Measurements from ENCODE around the gene HERC2. TPM values are rescaled to one million over a fixed set of nuclear protein-coding genes. Genes with fewer than 3 reads are reported as not detected.
"Not testable (repeated sequence)": the region's sequence is repeated elsewhere in the genome, so short reads cannot be mapped to it uniquely, and the experiment has no call there.

HERC2 gene
- total and polyA plus RNA-seq, 4 donors = 14.6 to 45.4 (median 26.6) TPM

DNA sequence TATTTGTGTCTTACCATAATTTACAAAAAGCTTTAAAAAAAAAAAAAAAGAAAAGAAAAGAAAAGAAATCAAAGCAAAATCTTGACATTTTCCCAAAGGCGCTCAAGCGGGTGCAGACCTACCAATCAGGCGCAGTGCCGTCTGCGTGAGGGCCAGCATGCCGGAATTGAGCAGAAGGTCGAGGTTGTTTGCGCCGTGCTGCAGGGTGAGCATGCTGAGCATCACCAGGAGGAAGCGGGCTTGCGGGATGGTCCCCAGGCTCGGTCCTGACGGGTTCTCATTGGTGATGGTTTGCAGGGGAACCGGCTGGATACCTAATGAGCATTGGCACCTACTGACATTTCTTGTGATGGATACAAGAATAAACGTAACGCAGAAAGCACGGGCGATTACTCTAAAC lies 93.9 kb downstream of the HERC2 start (continued):
- TF ChIP-seq, protein P1, sequence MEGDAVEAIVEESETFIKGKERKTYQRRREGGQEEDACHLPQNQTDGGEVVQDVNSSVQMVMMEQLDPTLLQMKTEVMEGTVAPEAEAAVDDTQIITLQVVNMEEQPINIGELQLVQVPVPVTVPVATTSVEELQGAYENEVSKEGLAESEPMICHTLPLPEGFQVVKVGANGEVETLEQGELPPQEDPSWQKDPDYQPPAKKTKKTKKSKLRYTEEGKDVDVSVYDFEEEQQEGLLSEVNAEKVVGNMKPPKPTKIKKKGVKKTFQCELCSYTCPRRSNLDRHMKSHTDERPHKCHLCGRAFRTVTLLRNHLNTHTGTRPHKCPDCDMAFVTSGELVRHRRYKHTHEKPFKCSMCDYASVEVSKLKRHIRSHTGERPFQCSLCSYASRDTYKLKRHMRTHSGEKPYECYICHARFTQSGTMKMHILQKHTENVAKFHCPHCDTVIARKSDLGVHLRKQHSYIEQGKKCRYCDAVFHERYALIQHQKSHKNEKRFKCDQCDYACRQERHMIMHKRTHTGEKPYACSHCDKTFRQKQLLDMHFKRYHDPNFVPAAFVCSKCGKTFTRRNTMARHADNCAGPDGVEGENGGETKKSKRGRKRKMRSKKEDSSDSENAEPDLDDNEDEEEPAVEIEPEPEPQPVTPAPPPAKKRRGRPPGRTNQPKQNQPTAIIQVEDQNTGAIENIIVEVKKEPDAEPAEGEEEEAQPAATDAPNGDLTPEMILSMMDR (IDR thresholded peaks at IDR 0.05; ENCODE audit: low read depth, low read length, missing input control) = no peak

GRCh38 chr15:28227303-28227702 lies 94.7 kb downstream of the HERC2 start:
- 72% methylated on average over 1 of the region's 1 CpG for WGBS
- H3K4me3 ChIP-seq (ENCODE audit: low read depth in 1 of 3, low read length in 3 of 3); H3K9me3 ChIP-seq (ENCODE audit: control insufficient read depth in 4 of 4, low read length in 3 of 4); H3K9ac ChIP-seq (ENCODE audit: low read depth in 1 of 2, low read length in 2 of 2); DNase-seq (ENCODE audit: low spot score); H3K4me1 ChIP-seq (ENCODE audit: control insufficient read depth in 4 of 4, insufficient read depth in 4 of 4, low read length in 3 of 4); H3K27ac ChIP-seq (ENCODE audit: low read depth in 1 of 2, low read length in 2 of 2); H3K27me3 ChIP-seq (ENCODE audit: control insufficient read depth in 4 of 4, insufficient read depth in 4 of 4, low read length in 3 of 4): not testable (repeated sequence)
- H3K36me3 ChIP-seq (ENCODE audit: control insufficient read depth in 4 of 4, insufficient read depth in 3 of 4, low read depth in 1 of 4, low read length in 3 of 4) = peaks cover 2 to 13% (median 9%) of the 10 kb centered on the region in 4 donors

DNA sequence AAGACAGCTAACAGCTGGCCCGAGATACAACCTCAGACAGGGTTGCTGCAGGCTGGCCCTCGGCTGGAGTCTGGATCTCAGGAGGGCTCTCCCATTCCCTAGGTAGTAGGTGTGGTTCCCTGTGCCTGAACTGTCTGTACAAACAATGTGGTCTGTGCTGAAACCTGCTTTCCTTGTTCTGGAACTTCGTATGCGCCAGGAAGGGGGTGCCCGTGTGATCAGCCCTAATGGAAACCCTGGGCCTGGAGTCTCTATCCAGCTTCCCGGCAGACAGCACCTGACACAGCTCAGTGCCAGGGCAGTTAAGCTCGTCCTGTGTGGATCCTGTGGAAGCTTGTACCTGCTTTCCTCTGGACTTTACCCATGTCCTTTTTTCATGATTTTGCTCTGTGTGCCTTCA lies 99.4 kb downstream of the HERC2 start:
- H3K36me3 ChIP-seq (ENCODE audit: control insufficient read depth in 4 of 4, insufficient read depth in 3 of 4, low read depth in 1 of 4, low read length in 3 of 4) = peaks cover 3 to 21% (median 7%) of the 10 kb centered on the region in 4 donors
- 95% methylated on average over 7 of the region's 7 CpGs for WGBS
- not testable (repeated sequence) for H3K27me3 ChIP-seq (ENCODE audit: control insufficient read depth in 4 of 4, insufficient read depth in 4 of 4, low read length in 3 of 4); H3K27ac ChIP-seq (ENCODE audit: low read depth in 1 of 2, low read length in 2 of 2); H3K9me3 ChIP-seq (ENCODE audit: control insufficient read depth in 4 of 4, low read length in 3 of 4); DNase-seq (ENCODE audit: low spot score); H3K4me3 ChIP-seq (ENCODE audit: low read depth in 1 of 3, low read length in 3 of 3); H3K9ac ChIP-seq (ENCODE audit: low read depth in 1 of 2, low read length in 2 of 2); H3K4me1 ChIP-seq (ENCODE audit: control insufficient read depth in 4 of 4, insufficient read depth in 4 of 4, low read length in 3 of 4)

- H3K36me3 ChIP-seq (ENCODE audit: control insufficient read depth in 4 of 4, insufficient read depth in 3 of 4, low read depth in 1 of 4, low read length in 3 of 4) = peaks cover 5 to 21% (median 7%) of the 10 kb centered on the region in 4 donors
- not testable (repeated sequence) for H3K4me3 ChIP-seq (ENCODE audit: low read depth in 1 of 3, low read length in 3 of 3); H3K4me1 ChIP-seq (ENCODE audit: control insufficient read depth in 4 of 4, insufficient read depth in 4 of 4, low read length in 3 of 4); H3K27me3 ChIP-seq (ENCODE audit: control insufficient read depth in 4 of 4, insufficient read depth in 4 of 4, low read length in 3 of 4); DNase-seq (ENCODE audit: low spot score); H3K9me3 ChIP-seq (ENCODE audit: control insufficient read depth in 4 of 4, low read length in 3 of 4); H3K9ac ChIP-seq (ENCODE audit: low read depth in 1 of 2, low read length in 2 of 2); H3K27ac ChIP-seq (ENCODE audit: low read depth in 1 of 2, low read length in 2 of 2)
- WGBS = 97% methylated on average over 4 of the region's 4 CpGs
Measured at GRCh38 chr15:28221696-28222095, 100.3 kb downstream of the HERC2 start.

DNA sequence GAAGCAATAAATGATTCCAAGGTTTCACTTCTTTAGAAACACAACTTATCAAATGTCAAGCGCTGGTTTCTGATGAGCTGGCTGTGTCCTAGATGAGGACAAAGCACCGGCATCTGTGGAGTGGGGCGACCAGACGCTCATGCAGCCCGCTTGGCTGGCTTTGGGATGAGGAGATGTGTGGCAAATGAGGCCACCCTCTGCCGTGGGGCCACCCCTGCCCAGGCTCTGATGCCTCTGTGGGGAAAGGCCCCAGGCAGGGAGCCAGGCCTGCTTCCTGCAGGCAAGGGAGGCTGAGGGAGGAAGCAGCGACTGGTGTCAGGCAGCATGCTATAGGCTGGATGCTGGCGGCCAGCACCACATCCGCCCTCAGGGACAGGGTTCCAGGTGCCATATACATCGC lies 102.9 kb downstream of the HERC2 start:
- DNase-seq (ENCODE audit: low spot score) = no peak
- Histone ChIP-seq H3K36me3 (ENCODE audit: control insufficient read depth in 4 of 4, insufficient read depth in 3 of 4, low read depth in 1 of 4, low read length in 3 of 4) (peaks cover 5 to 26% (median 11%) of the 10 kb centered on the region in 4 donors), H3K27ac (ENCODE audit: low read depth in 1 of 2, low read length in 2 of 2) (no peak overlapping the region), H3K27me3 (ENCODE audit: control insufficient read depth in 4 of 4, insufficient read depth in 4 of 4, low read length in 3 of 4) (no peaks in the 10 kb centered on the region), H3K4me1 (ENCODE audit: control insufficient read depth in 4 of 4, insufficient read depth in 4 of 4, low read length in 3 of 4) (no peaks in the 10 kb centered on the region), H3K9ac (ENCODE audit: low read depth in 1 of 2, low read length in 2 of 2) (no peak overlapping the region), H3K9me3 (ENCODE audit: control insufficient read depth in 4 of 4, low read length in 3 of 4) (no peaks in the 10 kb centered on the region), H3K4me3 (ENCODE audit: low read depth in 1 of 3, low read length in 3 of 3) (no peak overlapping the region)
- 94% methylated on average over 10 of the region's 10 CpGs for WGBS
- TF ChIP-seq ZBTB33 (IDR thresholded peaks at IDR 0.05) = no peak
- TF ChIP-seq HNF4G (IDR thresholded peaks at IDR 0.05) = no peak
- TF ChIP-seq FOXA1 (IDR thresholded peaks at IDR 0.05) = no peak
- TF ChIP-seq JUND (IDR thresholded peaks at IDR 0.05) = no peak
- no peak for TF ChIP-seq NR2F2 (IDR thresholded peaks at IDR 0.05)
- TF ChIP-seq, protein P2, sequence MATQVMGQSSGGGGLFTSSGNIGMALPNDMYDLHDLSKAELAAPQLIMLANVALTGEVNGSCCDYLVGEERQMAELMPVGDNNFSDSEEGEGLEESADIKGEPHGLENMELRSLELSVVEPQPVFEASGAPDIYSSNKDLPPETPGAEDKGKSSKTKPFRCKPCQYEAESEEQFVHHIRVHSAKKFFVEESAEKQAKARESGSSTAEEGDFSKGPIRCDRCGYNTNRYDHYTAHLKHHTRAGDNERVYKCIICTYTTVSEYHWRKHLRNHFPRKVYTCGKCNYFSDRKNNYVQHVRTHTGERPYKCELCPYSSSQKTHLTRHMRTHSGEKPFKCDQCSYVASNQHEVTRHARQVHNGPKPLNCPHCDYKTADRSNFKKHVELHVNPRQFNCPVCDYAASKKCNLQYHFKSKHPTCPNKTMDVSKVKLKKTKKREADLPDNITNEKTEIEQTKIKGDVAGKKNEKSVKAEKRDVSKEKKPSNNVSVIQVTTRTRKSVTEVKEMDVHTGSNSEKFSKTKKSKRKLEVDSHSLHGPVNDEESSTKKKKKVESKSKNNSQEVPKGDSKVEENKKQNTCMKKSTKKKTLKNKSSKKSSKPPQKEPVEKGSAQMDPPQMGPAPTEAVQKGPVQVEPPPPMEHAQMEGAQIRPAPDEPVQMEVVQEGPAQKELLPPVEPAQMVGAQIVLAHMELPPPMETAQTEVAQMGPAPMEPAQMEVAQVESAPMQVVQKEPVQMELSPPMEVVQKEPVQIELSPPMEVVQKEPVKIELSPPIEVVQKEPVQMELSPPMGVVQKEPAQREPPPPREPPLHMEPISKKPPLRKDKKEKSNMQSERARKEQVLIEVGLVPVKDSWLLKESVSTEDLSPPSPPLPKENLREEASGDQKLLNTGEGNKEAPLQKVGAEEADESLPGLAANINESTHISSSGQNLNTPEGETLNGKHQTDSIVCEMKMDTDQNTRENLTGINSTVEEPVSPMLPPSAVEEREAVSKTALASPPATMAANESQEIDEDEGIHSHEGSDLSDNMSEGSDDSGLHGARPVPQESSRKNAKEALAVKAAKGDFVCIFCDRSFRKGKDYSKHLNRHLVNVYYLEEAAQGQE (IDR thresholded peaks at IDR 0.05) = no peak
- no peak for TF ChIP-seq MAX (IDR thresholded peaks at IDR 0.05)
- TF ChIP-seq RXRA (IDR thresholded peaks at IDR 0.05) = no peak
- no peak for TF ChIP-seq FOXA2 (IDR thresholded peaks at IDR 0.05)
- TF ChIP-seq ATF3 (IDR thresholded peaks at IDR 0.05) = no peak
- no peak for TF ChIP-seq GABPA (IDR thresholded peaks at IDR 0.05 in 1 of 2, conservative IDR thresholded peaks at IDR 0.05 in 1 of 2)
